Measurements from ENCODE around the gene LCN6. TPM values are rescaled to one million over a fixed set of nuclear protein-coding genes. Genes with fewer than 3 reads are reported as not detected.

Gene LCN6
- total and polyA plus RNA-seq, 10 of the 15 experiments (the other 5 are each of a cell fraction or from before 2014, with no cell fraction given), result not detected

GRCh38 chr9:136728080-136728547, 20.2 kb downstream of the LCN6 start (continued):
- TF ChIP-seq BACH1 (IDR thresholded peaks at IDR 0.05; ENCODE audit: borderline replicate concordance) (peak; percentile 99), ETV6 (conservative IDR thresholded peaks at IDR 0.05 in 1 of 2, IDR thresholded peaks at IDR 0.05 in 1 of 2; ENCODE audit: borderline replicate concordance in 1 of 2, low read depth in 1 of 2) (no peak), NBN (IDR thresholded peaks at IDR 0.05) (peak; percentile 41; the same call in 1 of the 2 replicates), POU2F2 (IDR thresholded peaks at IDR 0.05; ENCODE audit: borderline replicate concordance, low read depth, low read length) (peak; percentile 100), BCLAF1 (IDR thresholded peaks at IDR 0.05) (peak; percentile 68; the same call in 1 of the 2 replicates), SREBF1 (IDR thresholded peaks at IDR 0.05; ENCODE audit: low read length) (0 out of 2 replicates have a peak, but pooled peaks have one; percentile 11), MYC (IDR thresholded peaks at IDR 0.05; ENCODE audit: insufficient read depth, insufficient read length, insufficient replicate concordance, low read length, severe bottlenecking) (peak; percentile 93), KAT2A (conservative IDR thresholded peaks at IDR 0.05; ENCODE audit: control insufficient read depth, low read depth, low read length) (no peak), RBBP5 (conservative IDR thresholded peaks at IDR 0.05) (no peak), ZNF217 (IDR thresholded peaks at IDR 0.05) (peak; percentile 95)
- TF ChIP-seq, protein P1, sequence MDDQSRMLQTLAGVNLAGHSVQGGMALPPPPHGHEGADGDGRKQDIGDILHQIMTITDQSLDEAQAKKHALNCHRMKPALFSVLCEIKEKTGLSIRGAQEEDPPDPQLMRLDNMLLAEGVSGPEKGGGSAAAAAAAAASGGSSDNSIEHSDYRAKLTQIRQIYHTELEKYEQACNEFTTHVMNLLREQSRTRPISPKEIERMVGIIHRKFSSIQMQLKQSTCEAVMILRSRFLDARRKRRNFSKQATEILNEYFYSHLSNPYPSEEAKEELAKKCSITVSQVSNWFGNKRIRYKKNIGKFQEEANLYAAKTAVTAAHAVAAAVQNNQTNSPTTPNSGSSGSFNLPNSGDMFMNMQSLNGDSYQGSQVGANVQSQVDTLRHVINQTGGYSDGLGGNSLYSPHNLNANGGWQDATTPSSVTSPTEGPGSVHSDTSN (IDR thresholded peaks at IDR 0.05; ENCODE audit: insufficient replicate concordance, low read depth, low read length), result peak; percentile 28
- TF ChIP-seq, protein P2, sequence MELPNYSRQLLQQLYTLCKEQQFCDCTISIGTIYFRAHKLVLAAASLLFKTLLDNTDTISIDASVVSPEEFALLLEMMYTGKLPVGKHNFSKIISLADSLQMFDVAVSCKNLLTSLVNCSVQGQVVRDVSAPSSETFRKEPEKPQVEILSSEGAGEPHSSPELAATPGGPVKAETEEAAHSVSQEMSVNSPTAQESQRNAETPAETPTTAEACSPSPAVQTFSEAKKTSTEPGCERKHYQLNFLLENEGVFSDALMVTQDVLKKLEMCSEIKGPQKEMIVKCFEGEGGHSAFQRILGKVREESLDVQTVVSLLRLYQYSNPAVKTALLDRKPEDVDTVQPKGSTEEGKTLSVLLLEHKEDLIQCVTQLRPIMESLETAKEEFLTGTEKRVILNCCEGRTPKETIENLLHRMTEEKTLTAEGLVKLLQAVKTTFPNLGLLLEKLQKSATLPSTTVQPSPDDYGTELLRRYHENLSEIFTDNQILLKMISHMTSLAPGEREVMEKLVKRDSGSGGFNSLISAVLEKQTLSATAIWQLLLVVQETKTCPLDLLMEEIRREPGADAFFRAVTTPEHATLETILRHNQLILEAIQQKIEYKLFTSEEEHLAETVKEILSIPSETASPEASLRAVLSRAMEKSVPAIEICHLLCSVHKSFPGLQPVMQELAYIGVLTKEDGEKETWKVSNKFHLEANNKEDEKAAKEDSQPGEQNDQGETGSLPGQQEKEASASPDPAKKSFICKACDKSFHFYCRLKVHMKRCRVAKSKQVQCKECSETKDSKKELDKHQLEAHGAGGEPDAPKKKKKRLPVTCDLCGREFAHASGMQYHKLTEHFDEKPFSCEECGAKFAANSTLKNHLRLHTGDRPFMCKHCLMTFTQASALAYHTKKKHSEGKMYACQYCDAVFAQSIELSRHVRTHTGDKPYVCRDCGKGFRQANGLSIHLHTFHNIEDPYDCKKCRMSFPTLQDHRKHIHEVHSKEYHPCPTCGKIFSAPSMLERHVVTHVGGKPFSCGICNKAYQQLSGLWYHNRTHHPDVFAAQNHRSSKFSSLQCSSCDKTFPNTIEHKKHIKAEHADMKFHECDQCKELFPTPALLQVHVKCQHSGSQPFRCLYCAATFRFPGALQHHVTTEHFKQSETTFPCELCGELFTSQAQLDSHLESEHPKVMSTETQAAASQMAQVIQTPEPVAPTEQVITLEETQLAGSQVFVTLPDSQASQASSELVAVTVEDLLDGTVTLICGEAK (IDR thresholded peaks at IDR 0.05; ENCODE audit: borderline replicate concordance), result no peak
- TF ChIP-seq, protein P3, sequence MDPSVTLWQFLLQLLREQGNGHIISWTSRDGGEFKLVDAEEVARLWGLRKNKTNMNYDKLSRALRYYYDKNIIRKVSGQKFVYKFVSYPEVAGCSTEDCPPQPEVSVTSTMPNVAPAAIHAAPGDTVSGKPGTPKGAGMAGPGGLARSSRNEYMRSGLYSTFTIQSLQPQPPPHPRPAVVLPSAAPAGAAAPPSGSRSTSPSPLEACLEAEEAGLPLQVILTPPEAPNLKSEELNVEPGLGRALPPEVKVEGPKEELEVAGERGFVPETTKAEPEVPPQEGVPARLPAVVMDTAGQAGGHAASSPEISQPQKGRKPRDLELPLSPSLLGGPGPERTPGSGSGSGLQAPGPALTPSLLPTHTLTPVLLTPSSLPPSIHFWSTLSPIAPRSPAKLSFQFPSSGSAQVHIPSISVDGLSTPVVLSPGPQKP (IDR thresholded peaks at IDR 0.05; ENCODE audit: low read depth, low read length), result peak; percentile 54; the same call in 1 of the 2 replicates
- TF ChIP-seq, protein P4, sequence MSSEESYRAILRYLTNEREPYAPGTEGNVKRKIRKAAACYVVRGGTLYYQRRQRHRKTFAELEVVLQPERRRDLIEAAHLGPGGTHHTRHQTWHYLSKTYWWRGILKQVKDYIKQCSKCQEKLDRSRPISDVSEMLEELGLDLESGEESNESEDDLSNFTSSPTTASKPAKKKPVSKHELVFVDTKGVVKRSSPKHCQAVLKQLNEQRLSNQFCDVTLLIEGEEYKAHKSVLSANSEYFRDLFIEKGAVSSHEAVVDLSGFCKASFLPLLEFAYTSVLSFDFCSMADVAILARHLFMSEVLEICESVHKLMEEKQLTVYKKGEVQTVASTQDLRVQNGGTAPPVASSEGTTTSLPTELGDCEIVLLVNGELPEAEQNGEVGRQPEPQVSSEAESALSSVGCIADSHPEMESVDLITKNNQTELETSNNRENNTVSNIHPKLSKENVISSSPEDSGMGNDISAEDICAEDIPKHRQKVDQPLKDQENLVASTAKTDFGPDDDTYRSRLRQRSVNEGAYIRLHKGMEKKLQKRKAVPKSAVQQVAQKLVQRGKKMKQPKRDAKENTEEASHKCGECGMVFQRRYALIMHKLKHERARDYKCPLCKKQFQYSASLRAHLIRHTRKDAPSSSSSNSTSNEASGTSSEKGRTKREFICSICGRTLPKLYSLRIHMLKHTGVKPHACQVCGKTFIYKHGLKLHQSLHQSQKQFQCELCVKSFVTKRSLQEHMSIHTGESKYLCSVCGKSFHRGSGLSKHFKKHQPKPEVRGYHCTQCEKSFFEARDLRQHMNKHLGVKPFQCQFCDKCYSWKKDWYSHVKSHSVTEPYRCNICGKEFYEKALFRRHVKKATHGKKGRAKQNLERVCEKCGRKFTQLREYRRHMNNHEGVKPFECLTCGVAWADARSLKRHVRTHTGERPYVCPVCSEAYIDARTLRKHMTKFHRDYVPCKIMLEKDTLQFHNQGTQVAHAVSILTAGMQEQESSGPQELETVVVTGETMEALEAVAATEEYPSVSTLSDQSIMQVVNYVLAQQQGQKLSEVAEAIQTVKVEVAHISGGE (CRISPR knock-in tag; IDR thresholded peaks at IDR 0.05), result no peak
